Retina (tissue), 1 donor: ENCODE measurements around the gene PSMC6.
A peak's percentile ranks its signal among the peaks of the same experiment; 100 is the strongest.
"Not testable (repeated sequence)": the region's sequence is repeated elsewhere in the genome, so short reads cannot be mapped to it uniquely, and the experiment has no call there.

ENCODE experiments used
- DNase-seq: peaks from one replicate; pipeline ENCODE4 v3.0.0-alpha.2; 2016

Gene PSMC6

GRCh38 chr14:52723514-52724359, 16.7 kb downstream of the PSMC6 start:
- DNase-seq: no peak

- DNase-seq: no peak
These were observed 17.3 kb downstream of the PSMC6 start for GRCh38 chr14:52724360-52724644.

- not testable (repeated sequence) for DNase-seq
These were observed 20.5 kb downstream of the PSMC6 start for GRCh38 chr14:52727509-52727908.

- not testable (repeated sequence) for DNase-seq
These were observed 22.0 kb downstream of the PSMC6 start for GRCh38 chr14:52729035-52729434.

- DNase-seq: no peak
These were observed 22.6 kb downstream of the PSMC6 start for GRCh38 chr14:52729585-52729924.

GRCh38 chr14:52729925-52730708, 23.1 kb downstream of the PSMC6 start, which contains the start of gene STYX:
Gene STYX (plus strand): TSS chr14:52730166. CDS start chr14:52730475, 309 bp downstream.
- peak; percentile 94 for DNase-seq

- DNase-seq: no peak
These were observed 23.7 kb downstream of the PSMC6 start for GRCh38 chr14:52730709-52731111.

GRCh38 chr14:52733824-52734223, 26.8 kb downstream of the PSMC6 start:
- no peak for DNase-seq

GRCh38 chr14:52735921-52736489, 29.0 kb downstream of the PSMC6 start:
- no peak for DNase-seq

GRCh38 chr14:52738409-52738808, 31.4 kb downstream of the PSMC6 start:
- DNase-seq: no peak

- no peak for DNase-seq
These were observed 33.8 kb downstream of the PSMC6 start for GRCh38 chr14:52740751-52741150.

- DNase-seq: no peak
These were observed 34.9 kb downstream of the PSMC6 start for GRCh38 chr14:52741865-52742264.

- DNase-seq: no peak
These were observed 41.8 kb downstream of the PSMC6 start for GRCh38 chr14:52748647-52749292.

GRCh38 chr14:52755607-52756316, 48.8 kb downstream of the PSMC6 start:
- no peak for DNase-seq

- DNase-seq: no peak
These were observed 52.1 kb downstream of the PSMC6 start for GRCh38 chr14:52759145-52759544.

GRCh38 chr14:52762923-52763322, 55.9 kb downstream of the PSMC6 start:
- not testable (repeated sequence) for DNase-seq

GRCh38 chr14:52767058-52767833, 60.2 kb downstream of the PSMC6 start:
- DNase-seq: no peak

GRCh38 chr14:52769887-52770286, 62.9 kb downstream of the PSMC6 start:
- no peak for DNase-seq

GRCh38 chr14:52776816-52777215, 69.8 kb downstream of the PSMC6 start:
- no peak for DNase-seq
